Activated CD4-positive, alpha-beta T cell treated with anti-CD3 and anti-CD28 coated beads, Interleukin-2, amount 50 U/mL, for 1 hour (primary cell): Measurements from ENCODE around the gene DENND1A.

Experiments used
- DNase-seq: peaks from one replicate; pipeline ENCODE4 v3.0.0-alpha.2; 2020

Gene DENND1A

DNA sequence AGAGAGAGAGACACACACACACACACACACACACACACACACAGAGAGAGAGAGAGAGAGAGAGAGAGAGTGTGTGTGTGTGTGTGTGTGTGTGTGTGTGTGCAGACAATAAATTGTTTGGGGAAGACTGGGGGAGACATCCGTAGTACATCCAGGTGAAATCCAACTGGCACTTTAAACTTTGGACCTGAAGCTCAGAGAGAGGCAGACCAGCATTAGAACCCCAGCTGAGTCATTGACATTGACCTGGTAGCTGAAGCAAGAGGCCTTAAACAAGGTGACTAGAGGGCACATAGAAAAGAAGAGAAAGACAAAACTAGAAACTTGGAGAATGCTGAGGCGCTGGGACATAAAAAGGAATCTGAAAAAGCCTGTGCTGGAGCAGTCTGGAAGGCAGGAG lies 322.4 kb downstream of the DENND1A start:
- no peak for DNase-seq

DNA sequence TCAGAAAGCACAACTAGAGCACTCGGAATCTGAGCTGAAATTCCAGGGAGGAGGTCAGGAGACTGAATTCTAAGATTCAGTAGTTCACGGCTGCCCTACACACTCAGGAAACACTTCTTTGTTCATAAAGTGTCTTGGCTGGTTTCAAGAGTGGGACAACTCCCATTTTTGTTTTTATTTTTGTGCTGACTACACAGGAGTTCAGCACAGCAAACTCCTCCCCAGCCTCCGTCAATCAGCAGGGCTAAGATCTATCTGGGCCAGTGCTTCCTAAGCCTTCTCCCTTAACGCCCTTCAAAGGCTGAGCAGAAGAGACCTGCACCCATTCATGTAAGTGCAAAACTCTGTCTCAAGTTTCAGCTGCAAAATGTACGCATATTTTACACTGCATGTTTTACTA lies 323.8 kb downstream of the DENND1A start:
- no peak for DNase-seq

DNA sequence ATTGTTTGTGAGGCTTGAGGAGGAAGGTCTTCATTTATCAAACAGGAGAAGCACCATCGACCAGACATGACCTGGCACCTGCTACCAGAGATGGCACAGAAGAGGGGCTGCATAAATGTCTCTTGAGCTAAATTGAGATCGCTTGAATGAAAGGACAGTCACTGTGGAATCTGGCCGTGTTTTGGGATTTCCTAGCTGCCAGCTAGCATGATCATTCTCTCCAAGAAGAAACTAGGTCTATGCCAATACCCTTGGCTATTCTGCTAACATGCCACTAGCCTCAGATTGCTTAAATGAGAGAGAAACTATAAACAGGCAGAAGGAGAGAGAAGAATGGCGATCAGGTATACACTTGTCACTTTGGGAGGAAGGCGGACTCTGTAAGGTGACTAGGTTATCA lies 324.6 kb downstream of the DENND1A start:
- no peak for DNase-seq

DNA sequence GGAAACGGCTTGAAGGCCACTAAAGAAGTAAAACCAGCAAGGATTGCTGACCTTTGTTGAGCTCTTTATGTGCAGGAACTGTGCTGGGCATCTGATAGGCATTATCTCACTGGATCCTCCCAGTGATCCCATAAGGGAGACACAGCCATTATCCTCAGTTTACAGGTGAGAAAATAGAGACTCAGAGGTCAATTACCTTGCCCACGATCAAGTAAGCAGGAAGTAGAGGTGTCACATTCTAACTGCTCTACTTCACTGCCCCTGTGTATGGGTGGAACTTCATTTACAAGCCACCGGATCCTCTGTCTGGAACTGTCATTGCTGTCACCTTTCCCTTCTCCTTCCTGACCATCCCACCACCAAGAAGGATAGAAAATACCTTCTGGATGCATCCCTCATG lies 325.1 kb downstream of the DENND1A start:
- DNase-seq: no peak

DNA sequence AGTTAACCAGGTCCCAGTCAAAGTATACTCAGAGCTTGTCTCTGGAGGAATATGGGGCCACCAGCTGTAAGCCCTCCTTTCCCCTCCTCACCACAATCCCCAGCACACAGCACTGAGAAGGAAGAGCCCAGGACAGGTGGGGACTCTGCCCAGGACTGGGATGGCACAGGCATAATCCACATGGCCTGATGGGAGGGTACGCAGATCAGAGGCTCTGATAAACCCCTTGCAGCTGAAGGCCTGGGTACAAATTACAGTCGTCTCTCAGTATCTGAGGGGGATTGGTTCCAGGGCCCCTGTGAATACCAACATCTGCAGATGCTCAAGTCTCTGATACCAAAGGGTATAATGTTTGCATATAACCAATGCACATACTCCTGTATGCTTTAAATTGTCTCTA lies 328.1 kb downstream of the DENND1A start:
- no peak for DNase-seq

DNA sequence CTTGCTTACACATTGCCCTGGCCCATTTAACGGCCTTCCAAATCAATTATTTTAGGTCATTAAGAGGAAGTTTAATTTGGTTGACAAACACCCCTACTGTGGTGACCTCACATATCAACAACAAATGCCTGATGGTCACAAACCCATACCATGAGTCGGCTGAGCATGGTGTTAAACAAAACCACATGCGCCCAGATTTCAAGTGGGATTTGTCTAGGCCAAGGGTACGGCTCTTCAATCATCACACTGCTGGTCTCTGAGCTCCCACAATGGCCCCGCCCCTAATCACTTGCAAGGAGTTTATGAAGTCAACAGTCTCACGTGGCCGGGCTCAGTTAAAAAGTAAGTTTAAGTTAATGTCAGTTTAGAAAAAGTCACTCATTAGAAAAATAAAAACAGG lies 330.1 kb downstream of the DENND1A start:
- DNase-seq: no peak

DNA sequence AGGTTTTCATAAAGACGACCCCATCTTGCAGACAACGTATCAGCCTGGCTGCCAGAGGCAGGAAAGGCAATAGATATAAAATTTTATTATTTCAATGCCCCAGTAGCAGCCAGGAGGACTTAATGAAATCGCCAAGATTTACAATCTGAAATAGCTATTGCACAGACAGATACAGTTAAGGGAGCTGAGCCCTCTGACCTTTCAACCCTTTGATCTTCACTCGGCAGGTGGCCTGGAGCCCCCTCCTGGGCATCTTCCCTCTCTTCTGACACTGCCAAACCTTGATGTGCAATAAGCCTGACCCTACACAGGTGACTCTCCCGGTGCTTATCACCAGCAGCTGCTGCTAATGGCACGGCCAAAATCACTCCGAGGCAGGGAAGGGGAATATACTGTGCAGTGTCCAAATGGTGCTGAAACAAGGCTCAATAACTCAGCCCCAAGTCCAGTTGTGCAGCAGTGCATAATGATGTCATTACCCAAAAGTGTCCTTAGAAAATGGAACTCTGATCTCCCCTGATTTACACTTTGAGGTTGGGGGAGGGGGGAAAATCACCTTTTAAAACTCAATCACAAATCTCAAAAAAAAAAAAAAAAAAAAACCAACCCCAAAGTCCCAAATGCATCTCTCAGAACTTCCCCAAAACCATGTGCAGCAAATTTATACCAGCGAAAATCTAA lies 331.9 kb downstream of the DENND1A start:
- DNase-seq: no peak

DNA sequence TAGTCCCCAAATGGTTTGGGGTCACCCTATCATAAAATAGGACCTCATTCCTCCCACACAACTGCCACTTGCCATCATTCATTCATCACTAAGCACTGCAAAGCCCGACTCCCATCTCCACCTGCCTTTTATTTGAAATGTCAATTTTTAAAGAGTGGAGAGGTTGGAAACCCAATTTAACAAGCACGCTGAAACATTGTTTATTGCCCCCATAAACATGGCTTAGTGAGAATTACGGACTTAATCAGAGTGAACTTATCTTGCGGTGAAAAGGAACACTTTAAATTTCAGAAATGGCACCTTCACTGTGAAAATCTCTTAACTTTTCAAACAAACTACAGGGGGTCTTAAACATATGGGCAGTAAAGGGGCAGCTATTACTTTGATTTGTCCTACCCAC lies 332.9 kb downstream of the DENND1A start:
- DNase-seq: no peak

DNA sequence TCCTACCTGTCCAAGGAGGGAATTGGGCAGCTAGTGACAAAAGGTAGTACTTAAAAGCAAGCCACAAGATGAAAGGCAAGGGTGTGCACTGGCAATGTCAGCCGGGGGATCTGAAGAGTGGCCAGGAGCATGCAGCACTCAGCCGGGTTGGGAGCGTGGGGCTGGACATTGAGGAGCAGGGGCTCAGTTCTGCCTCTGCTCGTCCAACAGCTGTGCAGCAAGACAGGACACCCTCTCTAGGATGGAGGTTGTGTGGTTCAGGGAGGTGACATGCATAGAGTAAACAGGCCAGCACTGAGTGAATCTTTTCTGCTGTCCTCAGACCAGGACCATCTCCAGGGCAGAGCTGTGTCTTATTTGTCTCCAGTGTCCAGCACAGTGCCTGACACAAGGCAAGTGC lies 338.6 kb downstream of the DENND1A start:
- DNase-seq: no peak

DNA sequence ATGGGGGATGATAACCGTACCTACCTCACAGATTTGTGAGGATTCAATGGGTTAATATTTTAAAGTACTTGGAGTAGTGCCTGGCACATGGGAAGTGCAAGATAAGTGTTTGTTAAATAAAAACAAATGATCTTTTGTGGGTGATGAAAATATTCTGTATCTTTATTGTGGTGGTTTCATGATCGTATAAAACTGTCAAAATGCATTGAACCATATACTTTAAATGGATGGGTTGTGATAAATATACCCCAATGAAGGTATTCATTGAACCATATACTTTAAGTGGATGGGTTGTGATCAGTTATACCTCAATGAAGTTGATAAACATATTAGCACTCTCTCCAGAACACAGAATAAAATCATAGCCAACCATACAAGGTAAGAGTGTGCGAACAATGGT lies 339.4 kb downstream of the DENND1A start:
- DNase-seq: no peak

DNA sequence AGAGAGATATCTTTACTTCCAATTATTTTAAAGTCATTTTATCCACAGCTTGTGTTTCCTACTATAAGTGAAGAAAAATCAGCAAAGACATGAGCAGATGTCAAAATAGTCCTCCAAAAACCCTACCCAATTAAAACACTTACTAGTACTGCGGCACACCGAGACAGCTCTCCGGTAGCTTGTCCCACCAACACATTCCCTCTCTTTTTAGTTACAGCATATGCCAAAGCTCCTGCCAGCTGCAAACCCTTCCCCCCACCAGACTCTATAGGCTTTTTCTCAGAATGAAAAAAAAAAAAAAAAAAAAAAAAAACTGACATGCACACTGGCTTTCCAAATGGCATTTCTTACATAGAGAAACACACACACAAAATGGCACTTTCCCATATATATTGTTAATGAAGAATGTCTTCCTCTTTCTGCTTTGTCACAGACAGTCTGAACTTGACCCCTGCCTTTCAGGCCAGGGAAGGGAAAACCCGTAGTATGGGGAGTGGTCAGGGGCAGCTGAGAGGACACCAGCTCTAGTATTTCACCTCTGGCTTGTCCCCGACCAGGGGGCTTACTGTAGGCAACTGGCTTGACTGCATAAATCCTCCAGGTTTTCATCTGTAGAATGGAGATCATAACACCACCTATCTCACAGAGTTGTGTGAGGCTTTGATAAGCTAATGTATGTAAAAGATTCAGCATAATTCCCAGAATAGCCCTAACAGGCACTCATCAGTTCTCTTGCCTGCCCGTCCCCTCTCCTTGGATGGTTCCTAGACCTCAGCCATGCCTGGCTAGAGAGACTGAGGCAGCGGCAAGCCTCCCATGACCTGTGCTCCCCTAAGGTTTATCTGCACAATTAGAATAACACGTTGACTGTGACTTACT lies 340.3 kb downstream of the DENND1A start:
- DNase-seq: no peak

DNA sequence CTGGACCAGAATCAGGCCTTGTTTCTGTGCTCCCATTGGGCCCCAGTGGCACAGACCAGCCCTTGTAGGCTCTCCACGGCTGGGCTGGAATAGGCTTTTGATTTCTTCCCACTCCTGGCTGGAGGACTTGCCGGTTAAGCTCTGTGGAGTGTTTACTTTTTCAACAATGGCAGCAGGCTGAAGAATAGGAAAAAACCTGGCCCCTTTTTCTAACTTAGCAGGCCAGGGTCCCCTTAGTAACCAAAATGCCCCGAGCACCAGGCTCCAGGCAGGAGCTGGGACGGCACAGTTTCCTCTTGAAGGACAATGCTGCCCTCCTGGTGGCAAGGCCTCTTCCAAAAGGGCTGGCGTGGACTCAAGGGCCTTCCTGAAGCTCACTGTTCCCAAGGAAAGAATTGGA lies 343.7 kb downstream of the DENND1A start:
- no peak for DNase-seq

DNA sequence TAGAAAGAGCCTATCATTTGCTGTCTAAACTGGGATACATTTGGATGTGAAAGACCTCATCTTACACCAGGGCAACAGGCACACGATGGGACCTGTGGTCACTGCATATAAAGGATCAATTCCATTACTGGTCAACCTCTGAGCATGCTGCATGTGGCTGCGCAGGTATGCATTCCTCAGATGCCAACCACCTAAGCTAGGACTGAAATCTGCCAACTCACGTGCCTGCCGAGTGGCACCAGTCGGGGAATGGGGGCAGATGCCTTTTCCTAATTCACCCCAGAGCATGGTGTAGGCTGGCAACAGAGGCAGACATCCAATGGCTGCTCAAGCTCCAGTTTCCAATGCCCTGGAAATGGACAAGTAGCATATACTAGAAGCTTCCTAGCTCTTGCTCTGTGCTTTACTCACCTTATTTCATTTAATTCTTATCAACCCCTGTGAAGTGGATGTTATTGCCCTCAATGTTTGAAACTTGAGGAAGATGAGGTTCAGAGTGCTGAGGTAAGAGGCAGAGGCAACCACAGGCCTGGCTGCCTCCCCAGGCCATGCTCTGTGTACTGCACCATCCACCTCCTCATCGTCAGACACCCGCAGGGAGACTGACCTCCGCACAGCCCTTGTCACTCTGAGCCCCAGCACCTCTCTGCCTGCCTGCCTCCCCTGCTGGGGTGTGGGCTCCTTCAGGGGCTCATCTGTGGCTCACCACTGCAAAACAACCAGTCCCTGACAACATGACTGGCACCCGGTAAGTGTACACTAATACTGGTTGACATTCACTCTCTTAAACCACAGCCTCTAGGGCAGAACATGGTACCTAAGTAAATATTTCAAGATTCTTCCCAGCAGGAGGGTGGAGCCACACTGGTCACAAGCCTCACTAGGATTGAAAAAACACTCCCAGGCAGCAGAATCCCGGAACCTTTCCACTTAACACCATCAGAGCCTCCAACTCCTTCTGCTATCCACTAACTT lies 345.4 kb downstream of the DENND1A start:
- DNase-seq: no peak

DNA sequence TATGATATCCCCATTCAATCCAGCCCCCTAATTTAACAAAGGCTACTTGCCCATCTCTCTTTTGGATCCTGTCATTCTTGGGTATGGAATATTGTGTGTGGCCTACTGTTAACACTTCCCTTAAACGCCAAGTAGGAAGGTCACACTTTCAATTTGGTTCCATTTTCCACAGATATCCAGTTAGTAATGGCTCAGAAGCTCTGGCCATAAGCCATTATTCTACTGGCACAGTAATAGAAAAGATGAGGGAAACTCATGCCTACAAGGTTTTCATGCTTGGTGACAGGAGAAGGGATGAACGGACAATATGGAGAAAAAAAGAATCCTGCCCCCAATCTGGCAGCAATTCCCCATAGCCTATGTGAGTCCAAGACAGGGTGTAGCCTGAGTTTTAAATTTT lies 346.3 kb downstream of the DENND1A start:
- no peak for DNase-seq

DNA sequence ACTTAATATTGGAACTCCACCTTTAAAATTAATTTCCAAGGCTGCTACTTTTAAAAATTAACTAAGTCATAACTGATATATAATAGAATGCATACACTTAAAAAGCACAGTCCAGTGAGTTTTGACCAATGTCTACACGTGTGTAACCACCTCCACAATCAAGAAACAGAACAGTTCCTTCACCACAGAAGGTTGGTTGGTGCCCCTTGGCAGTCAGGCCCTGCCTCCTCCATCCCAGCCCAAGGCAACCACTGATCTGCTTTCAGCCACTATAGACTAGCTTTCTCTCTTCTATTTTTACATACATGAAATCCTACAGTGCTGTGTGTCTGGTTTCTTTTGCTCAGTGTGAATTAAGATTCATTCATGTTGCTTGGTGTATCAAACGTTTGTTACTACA lies 358.7 kb downstream of the DENND1A start:
- no peak for DNase-seq

DNA sequence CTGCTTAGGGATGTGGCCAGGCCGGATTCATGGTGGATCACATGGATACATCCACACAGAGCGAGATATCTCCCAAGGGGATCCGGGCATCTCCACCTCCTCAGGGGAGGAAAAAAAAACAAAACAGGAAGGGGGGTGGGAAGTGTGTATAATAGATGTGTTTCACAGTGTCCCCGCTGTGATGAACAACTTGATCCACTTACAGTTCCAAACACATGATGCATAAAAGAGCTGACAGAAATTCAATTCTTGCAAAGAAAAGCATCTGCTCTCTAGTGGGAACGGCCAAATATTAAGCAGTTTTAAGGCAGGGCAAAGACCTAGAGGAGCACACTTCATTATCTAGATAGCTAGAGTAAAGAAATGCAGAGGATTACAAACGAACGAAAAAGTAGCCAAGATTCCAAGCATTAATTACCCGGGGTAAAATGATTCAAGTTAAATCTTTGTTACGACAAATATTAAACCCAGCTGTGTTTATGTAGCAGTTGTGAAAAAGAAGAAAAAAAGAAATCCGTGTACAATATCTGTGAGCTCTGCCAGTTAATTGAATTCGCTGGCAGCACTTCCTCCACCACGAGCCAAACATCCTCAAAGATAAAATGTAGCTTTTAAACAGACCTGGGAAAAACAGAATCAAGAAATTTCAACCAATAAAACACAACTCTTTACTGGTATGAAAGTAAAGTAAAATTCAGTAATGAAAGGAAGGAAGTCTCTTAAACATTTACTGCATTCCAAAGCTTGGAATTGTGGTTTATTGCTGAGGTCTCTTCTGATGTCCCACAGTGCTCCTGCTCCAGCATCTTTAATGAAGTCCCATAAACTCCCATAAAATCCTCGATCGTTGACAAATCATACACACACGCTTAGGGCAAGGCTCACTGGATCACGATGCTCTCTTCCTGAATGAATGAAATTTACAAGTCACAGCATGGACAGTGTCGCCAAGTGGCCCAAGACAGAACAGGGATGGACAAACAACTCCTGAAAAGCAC lies 360.9 kb downstream of the DENND1A start:
- no peak for DNase-seq

DNA sequence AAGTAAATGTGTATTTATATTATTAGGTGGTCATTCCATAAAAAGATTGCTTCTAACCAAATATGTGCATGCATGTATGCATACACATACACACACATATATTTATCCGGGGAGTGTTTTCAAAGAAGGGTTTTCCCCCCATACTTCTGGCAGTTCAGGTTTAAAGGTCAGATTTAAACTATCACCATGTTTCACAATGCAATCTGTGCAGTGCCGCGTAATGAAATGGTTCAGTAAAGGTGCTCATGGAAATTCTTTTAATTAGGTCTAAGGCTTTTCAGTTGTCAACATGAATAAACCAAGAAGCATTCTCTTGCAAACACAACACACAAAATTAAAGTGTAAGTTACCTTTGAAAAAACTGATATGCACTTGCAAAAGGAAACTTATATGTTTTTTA lies 362.9 kb downstream of the DENND1A start:
- no peak for DNase-seq

DNA sequence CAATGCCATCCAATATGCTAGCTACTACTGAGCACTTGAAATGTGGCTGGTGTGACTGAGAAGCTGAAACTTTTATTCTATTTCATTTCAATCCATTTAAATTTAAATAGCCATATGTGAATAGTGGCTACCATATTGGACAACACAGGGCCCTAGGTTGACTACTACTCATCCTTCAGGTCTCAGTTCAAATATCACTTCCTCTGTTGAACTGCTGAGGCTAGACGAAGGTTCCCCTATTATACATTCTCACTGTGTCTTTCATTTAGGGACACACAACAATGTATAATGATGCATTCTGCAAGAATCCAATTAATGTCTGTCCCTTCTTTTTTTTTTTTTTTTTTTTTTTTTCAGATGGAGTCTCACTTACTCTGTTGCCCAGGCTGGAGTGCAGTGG lies 365.3 kb downstream of the DENND1A start:
- DNase-seq: no peak

DNA sequence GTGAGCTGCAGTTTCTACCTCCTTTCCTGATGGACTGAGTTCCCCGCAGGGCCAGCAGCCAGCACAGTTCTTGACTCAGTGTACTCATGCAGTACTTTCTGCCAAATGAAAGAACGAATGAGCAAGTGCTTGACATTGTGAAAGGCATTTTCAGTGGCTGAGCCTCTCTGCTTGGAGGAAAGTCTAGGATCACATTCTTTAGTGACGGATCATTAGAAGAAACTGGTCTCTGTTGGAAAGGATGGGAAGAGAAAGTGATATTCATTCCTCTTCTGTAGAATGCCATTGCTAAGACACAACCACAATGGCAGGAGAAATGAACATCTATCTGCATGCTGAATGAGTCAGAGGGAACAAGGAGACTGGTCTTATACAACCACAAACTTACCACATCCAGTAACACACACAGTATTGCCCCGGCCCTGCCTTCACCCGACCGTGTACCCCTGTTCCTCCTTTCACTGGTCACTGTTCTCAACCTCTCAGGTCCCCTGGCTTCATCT lies 367.0 kb downstream of the DENND1A start:
- no peak for DNase-seq

DNA sequence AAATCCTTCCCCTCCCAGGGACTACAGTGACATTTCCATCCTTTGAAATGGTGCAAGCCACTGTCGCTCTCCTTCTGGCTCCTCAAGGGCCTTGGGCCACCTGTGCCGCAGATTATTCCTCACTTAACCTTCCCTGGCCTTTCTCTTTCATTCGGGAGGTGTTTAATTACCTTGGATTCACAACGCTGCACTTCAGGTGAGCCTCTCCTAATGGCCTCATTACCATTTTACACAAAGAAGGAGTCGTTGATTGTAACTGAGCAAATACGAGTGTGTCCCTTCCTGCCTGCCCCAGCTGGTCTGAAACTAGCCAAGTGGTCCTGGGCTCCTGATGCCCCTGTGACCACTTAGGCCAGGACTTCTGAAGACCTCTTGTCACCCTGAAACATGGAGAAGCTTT lies 368.9 kb downstream of the DENND1A start:
- no peak for DNase-seq

DNA sequence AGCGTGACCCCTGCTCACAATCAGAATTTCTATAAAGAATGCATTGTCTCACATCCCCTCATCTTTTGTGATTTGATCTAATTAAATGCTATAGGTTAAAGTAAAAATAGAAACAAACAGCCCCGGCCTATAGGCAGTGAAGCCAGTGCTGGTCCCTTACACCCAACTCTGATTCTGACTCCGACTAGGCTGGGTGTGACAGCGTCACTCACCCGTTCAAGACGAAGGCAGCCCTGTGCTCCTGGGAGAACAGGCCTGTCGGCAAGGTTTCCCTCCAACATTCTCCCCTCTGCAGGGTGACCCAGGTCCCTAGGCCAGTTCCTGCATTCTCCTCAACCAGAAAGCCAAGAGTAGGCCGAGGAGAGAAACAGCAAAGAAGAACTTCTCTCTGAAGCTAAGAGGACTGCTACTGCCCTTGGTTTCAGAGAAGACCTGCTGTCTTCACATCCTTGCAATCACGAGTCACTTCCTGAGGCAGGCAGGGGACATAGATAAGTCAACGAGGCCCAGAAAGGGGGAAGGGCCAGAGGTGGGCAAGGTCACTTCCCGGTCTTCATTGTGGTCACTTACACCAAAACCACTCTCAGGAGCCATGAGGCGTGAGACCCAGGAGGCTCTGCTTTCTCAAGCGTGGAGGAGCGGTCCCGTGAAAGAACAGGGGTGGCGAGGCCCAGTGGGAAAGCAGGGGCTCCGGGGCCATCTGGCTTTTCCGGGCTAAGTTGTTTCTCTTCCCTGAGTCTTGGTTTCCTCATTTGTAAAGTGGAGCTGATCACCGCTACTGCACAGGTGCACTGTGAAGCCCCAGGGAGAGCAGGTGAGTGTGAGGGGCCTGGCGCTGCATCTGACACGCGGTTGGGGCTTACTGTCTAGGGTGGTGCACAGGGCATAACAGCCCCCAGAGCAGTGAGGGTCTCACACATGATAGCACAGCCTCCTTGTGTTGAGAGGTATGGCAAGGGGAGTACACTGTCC lies 373.2 kb downstream of the DENND1A start:
- DNase-seq: no peak
